LNCAP (cell line): Measurements from ENCODE around the gene NES.

Experiments used
- TF ChIP-seq, protein P1 (sequence below): fragments of 450-650 bp; IDR thresholded peaks from 2 replicates; pipeline ENCODE4 v1.5.1; 2017; ENCODE audit warnings: mild to moderate bottlenecking

The NES gene

DNA sequence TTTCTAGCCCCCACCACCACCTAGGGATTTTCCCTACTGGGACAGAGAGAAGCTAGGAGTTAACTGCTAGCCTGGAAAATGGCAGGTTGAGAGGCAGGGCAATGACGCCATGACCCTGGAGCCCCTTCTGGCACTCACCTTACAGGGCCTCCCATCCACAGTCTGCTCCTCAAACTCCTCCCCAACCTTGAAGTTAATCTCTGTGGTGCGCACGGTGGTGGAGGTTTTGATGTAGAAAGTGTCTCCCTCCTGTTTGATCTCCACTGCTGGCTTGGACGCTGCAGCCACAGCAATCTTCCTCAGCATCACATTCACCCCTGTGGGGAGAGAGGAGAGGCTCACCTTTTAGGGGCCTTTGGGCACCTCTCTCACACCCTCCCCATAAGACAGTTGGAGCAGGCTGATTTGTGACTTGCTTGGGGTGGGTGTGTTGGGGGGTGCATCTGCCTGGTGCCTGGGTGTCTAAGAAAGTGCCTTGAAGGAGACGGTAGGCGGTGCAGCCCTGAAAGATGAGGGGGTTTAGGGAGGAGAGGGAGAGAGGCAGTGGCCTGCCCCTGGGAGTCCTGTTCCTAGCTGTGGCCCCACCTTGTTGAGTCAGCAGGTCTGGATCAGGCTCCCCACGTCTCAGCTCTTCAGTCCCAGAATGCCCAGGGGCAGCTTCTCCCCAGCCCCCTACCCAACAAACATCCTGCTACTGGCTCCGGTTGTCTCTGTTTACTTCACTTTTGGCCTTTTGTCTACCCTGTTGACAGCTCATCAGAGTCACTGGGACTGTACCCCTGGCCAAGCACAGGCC, 23.7 kb upstream of the NES start:
- TF ChIP-seq, protein P1, sequence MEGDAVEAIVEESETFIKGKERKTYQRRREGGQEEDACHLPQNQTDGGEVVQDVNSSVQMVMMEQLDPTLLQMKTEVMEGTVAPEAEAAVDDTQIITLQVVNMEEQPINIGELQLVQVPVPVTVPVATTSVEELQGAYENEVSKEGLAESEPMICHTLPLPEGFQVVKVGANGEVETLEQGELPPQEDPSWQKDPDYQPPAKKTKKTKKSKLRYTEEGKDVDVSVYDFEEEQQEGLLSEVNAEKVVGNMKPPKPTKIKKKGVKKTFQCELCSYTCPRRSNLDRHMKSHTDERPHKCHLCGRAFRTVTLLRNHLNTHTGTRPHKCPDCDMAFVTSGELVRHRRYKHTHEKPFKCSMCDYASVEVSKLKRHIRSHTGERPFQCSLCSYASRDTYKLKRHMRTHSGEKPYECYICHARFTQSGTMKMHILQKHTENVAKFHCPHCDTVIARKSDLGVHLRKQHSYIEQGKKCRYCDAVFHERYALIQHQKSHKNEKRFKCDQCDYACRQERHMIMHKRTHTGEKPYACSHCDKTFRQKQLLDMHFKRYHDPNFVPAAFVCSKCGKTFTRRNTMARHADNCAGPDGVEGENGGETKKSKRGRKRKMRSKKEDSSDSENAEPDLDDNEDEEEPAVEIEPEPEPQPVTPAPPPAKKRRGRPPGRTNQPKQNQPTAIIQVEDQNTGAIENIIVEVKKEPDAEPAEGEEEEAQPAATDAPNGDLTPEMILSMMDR: no peak

- TF ChIP-seq, protein P1: no peak
Observed at GRCh38 chr1:156698995-156699394, 21.8 kb upstream of the NES start.

GRCh38 chr1:156697481-156697880, 20.3 kb upstream of the NES start:
- TF ChIP-seq, protein P1: no peak

- TF ChIP-seq, protein P1: no peak
Observed at GRCh38 chr1:156696755-156697154, 19.5 kb upstream of the NES start.

GRCh38 chr1:156694690-156694962, 17.4 kb upstream of the NES start:
- TF ChIP-seq, protein P1: no peak

GRCh38 chr1:156693848-156694689, 16.9 kb upstream of the NES start:
- TF ChIP-seq, protein P1: no peak

GRCh38 chr1:156692925-156693847, 16.0 kb upstream of the NES start:
- TF ChIP-seq, protein P1: no peak
